Measurements from ENCODE around the gene UBAC1. TPM values are rescaled to one million over a fixed set of nuclear protein-coding genes. Genes with fewer than 3 reads are reported as not detected.

Gene UBAC1
- total RNA-seq, 1 experiment from 2014 or later: 54.8 TPM

GRCh38 chr9:135890190-135891026, 70.8 kb downstream of the UBAC1 start:
- H3K79me2 ChIP-seq (ENCODE audit: insufficient read depth, low read length): peaks cover 100% of the 10 kb centered on the region
- peaks cover 19 to 40% of the 10 kb centered on the region in 2 experiments for H3K4me1 ChIP-seq (ENCODE audit: control insufficient read depth in 1 of 2, insufficient read depth in 2 of 2, low read length in 2 of 2)
- H3K9me2 ChIP-seq (ENCODE audit: insufficient read depth): no peaks in the 10 kb centered on the region
- H3K4me2 ChIP-seq (ENCODE audit: low read length): peak overlapping the region; percentile 52
- H3K27me3 ChIP-seq (ENCODE audit: insufficient read depth, low read length): no peaks in the 10 kb centered on the region
- H3K36me3 ChIP-seq (ENCODE audit: control insufficient read depth in 1 of 2, insufficient read depth in 2 of 2, low read length in 2 of 2): no peaks in the 10 kb centered on the region
- intact Hi-C loops (cut with micrococcal nuclease): no loop called here
- RAD21 ChIA-PET (ENCODE audit: low non-redundant PET in 1 of 2, low total read pairs in 2 of 2, uncharacterized antibody in 2 of 2, unreplicated experiment in 2 of 2): no interaction called here
- TF ChIP-seq TCF7L2 (IDR thresholded peaks at IDR 0.05; ENCODE audit: borderline replicate concordance, extremely low read depth, insufficient read depth, insufficient read length) (no peak), YY1 (IDR thresholded peaks at IDR 0.05; ENCODE audit: extremely low read depth, insufficient replicate concordance, low read depth, low read length) (no peak), ZNF274 (IDR thresholded peaks at IDR 0.05; ENCODE audit: low read depth, low read length) (no peak), EZH2 (IDR thresholded peaks at IDR 0.05) (no peak), FOSL1 (IDR thresholded peaks at IDR 0.05; ENCODE audit: low read depth) (no peak), POLR2AphosphoS5 (IDR thresholded peaks at IDR 0.05; ENCODE audit: low read depth, low read length) (no peak), SIN3A (IDR thresholded peaks at IDR 0.05; ENCODE audit: low read depth) (no peak), MAX (IDR thresholded peaks at IDR 0.05) (no peak), ZFX (IDR thresholded peaks at IDR 0.05) (no peak), CTCF (IDR thresholded peaks at IDR 0.05 in 2 of 3, conservative IDR thresholded peaks at IDR 0.05 in 1 of 3; ENCODE audit: borderline replicate concordance in 1 of 3, insufficient read depth in 1 of 3, low read depth in 2 of 3, low read length in 2 of 3) (no peak), CBX3 (IDR thresholded peaks at IDR 0.05; ENCODE audit: low read depth) (no peak), JUND (IDR thresholded peaks at IDR 0.05) (no peak), ATF3 (IDR thresholded peaks at IDR 0.05) (no peak), CEBPB (IDR thresholded peaks at IDR 0.05; ENCODE audit: low read depth) (no peak), ZBTB33 (IDR thresholded peaks at IDR 0.05; ENCODE audit: extremely low read depth, insufficient replicate concordance, low read length) (no peak), RAD21 (IDR thresholded peaks at IDR 0.05; ENCODE audit: low read depth) (no peak), REST (IDR thresholded peaks at IDR 0.05; ENCODE audit: low read depth) (no peak), SP1 (IDR thresholded peaks at IDR 0.05; ENCODE audit: low read depth) (no peak), POLR2A (IDR thresholded peaks at IDR 0.05; ENCODE audit: borderline replicate concordance, extremely low read depth, insufficient read depth, insufficient read length) (no peak)
- POLR2A ChIA-PET: no interaction called here
- H3K4me3 ChIP-seq (replicated peaks in 1 of 2; ENCODE audit: low read depth in 1 of 2, low read length in 2 of 2): no peak overlapping the region
- H3K9me3 ChIP-seq (ENCODE audit: control insufficient read depth in 1 of 2, insufficient read depth in 1 of 2, low read depth in 1 of 2, low read length in 2 of 2): no peaks in the 10 kb centered on the region
- DNase-seq (ENCODE audit: low read depth, low spot score): no peak
- no peak overlapping the region for H2AFZ ChIP-seq (ENCODE audit: low read depth, low read length, poor library complexity, severe bottlenecking)
- CTCF ChIA-PET: interaction anchor here (0.6 kb wide), 1 partner anchor 14 kb away, joined by 5 read pairs; no protein-coding TSS in a partner anchor
- BruUV-seq (replicated peaks): no TSS peak
- peak overlapping the region; percentile 24; the same call in 1 of the 2 replicates for H3K9ac ChIP-seq (ENCODE audit: low read length)
- peak overlapping the region; percentile 13; the same call in 1 of the 2 replicates for H3K27ac ChIP-seq (ENCODE audit: low read depth, low read length)
- H4K20me1 ChIP-seq (ENCODE audit: insufficient read depth): peaks cover 4% of the 10 kb centered on the region; the same call in 1 of the 2 replicates
- ATAC-seq: peak; percentile 70
